HG03108 (cell line): ENCODE measurements around the gene ABCC4.
"Not testable (repeated sequence)": the region's sequence is repeated elsewhere in the genome, so short reads cannot be mapped to it uniquely, and the experiment has no call there.

Experiments
- ATAC-seq: cut with Tn5 transposase; IDR thresholded peaks from one replicate; pipeline ENCODE4 v1.9.1; 2021; ENCODE audit warnings: moderate library complexity; ENCODE audit not compliant: unreplicated experiment

The ABCC4 gene

GRCh38 chr13:95298169-95298965 is 2.9 kb downstream of the ABCC4 start:
- no peak for ATAC-seq

GRCh38 chr13:95296326-95296925 is 4.8 kb downstream of the ABCC4 start:
- ATAC-seq, result no peak

DNA sequence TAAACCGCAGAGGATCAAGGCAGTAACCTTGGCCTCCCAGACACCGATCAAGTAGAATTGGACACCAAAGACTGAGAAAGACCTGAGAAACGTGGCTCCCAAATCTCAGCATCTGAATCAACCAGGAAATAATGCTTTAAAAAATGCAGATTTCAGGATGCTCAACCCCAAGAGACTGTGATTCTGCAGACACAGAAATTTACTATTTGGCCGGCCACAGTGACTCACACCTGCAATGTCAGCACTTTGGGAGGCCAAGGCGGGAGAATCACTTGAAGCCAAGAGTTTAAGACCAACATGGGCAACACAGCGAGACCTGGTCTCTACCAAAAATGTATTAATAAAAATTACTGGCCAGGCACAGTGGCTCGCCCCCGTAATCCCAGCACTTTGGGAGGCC is 6.2 kb downstream of the ABCC4 start:
- ATAC-seq, result no peak

GRCh38 chr13:95292622-95293021 is 8.6 kb downstream of the ABCC4 start:
- no peak for ATAC-seq

DNA sequence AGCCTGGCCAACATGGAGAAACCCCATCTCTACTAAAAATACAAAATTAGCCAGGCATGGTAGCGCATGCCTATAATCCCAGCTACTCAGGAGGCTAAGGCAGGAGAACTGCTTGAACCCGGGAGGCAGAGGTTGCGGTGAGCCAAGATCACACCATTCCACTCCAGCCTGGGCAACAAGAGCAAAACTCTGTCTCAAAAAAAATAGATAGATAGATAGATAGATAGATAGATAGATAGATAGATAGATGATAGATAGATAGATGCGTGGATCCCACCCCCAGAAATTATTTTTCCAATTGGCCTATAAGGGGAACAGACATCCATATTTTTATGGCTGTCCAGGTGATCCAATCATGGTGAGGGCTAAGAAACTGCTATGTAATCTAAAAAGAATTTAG is 11.3 kb downstream of the ABCC4 start:
- not testable (repeated sequence) for ATAC-seq

DNA sequence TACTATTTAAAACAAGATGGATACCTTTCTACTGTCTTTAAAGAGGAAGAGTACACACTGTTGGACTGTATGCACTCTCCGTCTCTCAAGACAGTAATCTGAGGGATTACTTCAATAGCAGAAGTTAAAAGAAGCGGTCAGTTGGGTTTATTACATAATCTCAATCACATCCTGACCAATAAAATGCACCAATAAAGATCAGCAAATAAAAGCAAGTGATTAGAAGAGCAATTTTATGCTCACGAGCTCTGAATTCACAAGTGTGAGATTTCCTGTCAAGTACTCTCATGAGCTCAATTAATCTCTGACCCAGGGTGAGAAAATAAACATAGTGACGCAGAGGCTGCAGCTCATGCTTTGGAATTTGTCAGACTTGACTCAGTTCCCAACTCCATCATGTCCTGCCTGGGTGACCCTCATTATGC is 12.2 kb downstream of the ABCC4 start:
- ATAC-seq, result no peak

DNA sequence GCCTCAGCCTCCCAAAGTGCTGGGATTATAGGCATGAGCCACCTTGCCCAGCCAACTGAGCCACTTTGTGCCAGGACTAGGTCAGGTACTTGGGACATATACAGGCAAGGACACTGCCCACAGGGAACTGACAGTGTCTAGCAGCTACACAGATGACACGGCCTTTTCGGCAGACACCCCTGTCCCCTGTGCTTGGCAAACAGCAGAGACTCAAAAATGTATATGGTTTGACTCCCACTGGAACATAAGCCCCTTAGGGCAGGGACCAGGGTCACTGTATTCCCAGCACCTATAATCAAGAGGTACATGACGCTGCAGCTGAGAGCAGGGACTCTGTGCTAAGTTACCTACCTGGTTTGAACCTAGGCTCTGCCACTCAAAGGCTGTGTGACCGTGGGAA is 16.8 kb downstream of the ABCC4 start:
- ATAC-seq, result no peak

GRCh38 chr13:95279016-95279415 is 22.2 kb downstream of the ABCC4 start:
- ATAC-seq, result no peak

DNA sequence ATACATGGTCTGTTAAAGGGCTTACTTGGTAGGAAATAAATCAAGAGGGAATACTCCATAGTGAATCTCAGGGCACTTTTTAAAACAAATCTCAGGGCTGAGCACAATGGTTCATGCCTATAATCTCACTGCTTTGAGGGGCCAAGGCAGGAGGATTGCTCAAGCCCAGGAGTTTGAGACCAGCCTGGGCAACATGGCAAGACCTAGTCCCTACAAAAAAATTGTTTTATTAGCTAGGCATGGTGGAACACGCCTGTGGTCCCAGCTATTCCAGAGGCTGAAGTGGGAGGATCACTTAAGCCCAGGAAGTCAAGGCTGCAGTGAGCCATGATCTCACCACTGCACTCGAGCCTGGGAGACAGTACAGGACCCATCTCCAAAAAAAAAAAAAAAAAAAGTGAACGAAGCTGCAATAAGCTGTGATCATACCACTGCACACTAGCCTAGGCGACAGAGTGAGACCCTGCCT is 25.2 kb downstream of the ABCC4 start:
- no peak for ATAC-seq

DNA sequence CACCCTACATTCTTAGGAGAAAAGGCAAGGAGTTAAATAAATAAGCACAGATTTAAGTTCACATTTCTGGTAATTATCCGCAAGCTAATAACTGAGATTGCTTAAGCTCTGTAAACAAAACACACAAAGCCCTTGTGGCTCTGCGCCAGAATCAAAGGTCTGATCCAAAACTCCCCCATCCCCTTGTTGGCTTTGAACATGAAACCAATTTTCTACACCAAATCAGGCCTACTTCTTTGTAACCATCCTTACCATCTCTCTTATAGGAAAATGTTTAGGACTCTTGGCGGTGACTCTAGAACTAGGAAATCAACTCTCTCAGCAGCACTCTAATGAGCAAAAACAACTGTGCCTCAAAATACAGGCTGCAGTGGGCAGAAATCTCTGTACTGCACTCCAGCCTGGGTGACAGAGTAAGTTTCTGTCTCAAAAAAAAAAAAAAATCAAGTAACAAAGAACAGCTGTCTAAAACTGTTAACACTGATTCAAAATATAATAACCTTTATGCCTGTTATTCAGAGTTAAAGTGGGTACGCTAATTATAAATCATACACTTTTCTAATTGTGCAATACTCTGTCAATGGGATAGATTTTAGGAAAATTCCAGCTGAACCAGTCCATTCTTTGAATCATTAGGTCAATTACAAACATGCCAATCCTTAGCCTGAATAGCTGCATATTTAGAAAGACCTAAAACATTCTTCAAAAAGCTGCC is 25.8 kb downstream of the ABCC4 start:
- ATAC-seq, result no peak

GRCh38 chr13:95273592-95274132 is 27.6 kb downstream of the ABCC4 start:
- ATAC-seq, result not testable (repeated sequence)

DNA sequence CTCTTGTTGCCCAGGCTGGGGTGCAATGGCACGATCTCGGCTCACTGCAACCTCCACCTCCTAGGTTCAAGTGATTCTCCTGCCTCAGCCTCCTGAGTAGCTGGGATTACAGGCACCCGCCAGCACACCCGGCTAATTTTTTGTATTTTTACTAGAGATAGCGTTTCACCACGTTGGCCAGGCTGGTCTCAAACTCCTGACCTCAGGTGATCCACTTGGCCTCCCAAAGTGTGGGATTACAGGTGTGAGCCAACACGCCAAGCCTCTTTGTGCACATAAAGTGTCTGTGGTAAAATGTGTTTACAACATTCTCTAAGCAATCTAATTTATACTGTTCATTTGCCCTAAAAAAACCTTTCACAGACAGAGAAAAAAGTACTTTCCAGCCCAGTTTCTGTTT is 29.2 kb downstream of the ABCC4 start:
- ATAC-seq, result not testable (repeated sequence)

DNA sequence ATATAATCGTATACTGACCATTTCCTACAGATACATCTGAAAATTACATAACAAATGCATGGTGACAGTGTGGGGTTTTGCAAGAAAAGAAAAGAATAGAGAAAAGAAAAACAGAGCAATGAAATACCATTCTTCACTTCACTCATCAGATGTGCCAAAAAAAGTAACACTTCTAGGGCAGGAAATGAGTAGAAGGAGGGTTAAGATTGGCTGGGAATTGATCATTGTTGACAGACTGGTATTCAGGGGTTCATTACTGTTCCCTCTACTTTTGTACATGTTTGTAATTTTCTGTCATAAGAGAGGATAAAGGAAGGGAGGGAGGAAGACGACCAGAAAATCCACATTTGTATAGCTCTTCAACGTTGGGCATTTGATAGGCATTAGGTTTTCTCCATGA is 31.5 kb downstream of the ABCC4 start:
- ATAC-seq, result no peak

GRCh38 chr13:95268343-95269065 is 32.7 kb downstream of the ABCC4 start:
- ATAC-seq, result not testable (repeated sequence)

DNA sequence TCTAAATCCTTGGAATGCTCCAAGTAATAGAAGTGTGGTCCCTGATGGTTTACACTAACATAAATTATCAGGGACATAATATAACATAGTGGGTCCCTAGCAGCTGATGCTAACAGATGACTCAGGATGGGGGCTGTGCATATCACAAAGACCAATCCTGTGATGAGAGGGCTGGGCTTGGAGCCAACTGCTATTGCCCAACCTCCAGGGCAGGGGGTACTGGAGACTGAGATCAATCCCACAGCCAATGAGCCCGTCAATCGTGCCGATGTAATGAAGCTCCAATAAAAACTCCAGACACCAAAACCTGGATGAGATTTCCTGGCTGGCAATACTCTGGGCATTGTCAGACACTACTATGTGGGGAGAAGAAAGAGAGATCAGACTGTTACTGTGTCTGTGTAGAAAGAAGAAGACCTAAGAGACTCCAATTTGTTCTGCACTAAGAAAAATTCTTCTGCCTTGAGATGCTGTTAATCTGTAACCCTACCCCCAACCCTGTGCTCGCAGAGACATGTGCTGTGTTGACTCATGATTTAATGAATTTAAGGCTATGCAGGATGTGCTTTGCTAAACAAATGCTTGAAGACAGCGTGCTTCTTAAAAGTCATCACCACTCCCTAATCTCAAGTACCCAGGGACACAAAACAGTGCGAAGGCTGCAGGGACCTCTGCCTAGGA is 33.4 kb downstream of the ABCC4 start:
- ATAC-seq, result no peak

GRCh38 chr13:95264225-95264624 is 37.0 kb downstream of the ABCC4 start:
- no peak for ATAC-seq

- no peak for ATAC-seq
Measured at GRCh38 chr13:95262837-95263384, 38.3 kb downstream of the ABCC4 start.

GRCh38 chr13:95261956-95262355 is 39.3 kb downstream of the ABCC4 start:
- no peak for ATAC-seq

- ATAC-seq, result peak; percentile 38
Measured at GRCh38 chr13:95260031-95260525, 41.2 kb downstream of the ABCC4 start.
